ENCODE results near the gene REXO5. TPM values are rescaled to one million over a fixed set of nuclear protein-coding genes. Genes with fewer than 3 reads are reported as not detected.

Gene REXO5
- total RNA-seq, 1 donor from 2014 or later, result 6.1 TPM

GRCh38 chr16:20899071-20899470 is 92.7 kb downstream of the REXO5 start:
- no peak for DNase-seq (ENCODE audit: extremely low read depth, low read depth, low spot score)

Other genes starting within 250 kb of the REXO5 start
- not detected in 2 replicates for gene ACSM2B, start 230.2 kb upstream of the REXO5 start, total RNA-seq
- gene ACSM1, start 108.8 kb upstream of the REXO5 start, total RNA-seq, result 0.41 TPM in 1 of 2 replicates, not detected in the other
- gene THUMPD1, start 64.7 kb upstream of the REXO5 start, total RNA-seq, result 25.2 and 62.5 TPM in 2 replicates
- gene ACSM3, start 42.5 kb upstream of the REXO5 start, total RNA-seq, result 22.0 and 68.4 TPM in 2 replicates
- gene ERI2, start 55 bp upstream of the REXO5 start, total RNA-seq, result 10.3 and 11.3 TPM in 2 replicates
- gene DCUN1D3, start 93.8 kb downstream of the REXO5 start, total RNA-seq, result 57.1 and 63.3 TPM in 2 replicates
- gene LYRM1, start 94.2 kb downstream of the REXO5 start, total RNA-seq, result 40.8 and 83.5 TPM in 2 replicates

All from glomerular endothelial cell (primary cell).